Globus pallidus (tissue), 1 donor: ENCODE data around the gene RAET1G.
"Not testable (repeated sequence)": the region's sequence is repeated elsewhere in the genome, so short reads cannot be mapped to it uniquely, and the experiment has no call there.

Source experiments
- DNase-seq: peaks from one replicate; pipeline ENCODE4 v3.0.0-alpha.2; 2015; ENCODE audit warnings: low spot score

Gene RAET1G

DNA sequence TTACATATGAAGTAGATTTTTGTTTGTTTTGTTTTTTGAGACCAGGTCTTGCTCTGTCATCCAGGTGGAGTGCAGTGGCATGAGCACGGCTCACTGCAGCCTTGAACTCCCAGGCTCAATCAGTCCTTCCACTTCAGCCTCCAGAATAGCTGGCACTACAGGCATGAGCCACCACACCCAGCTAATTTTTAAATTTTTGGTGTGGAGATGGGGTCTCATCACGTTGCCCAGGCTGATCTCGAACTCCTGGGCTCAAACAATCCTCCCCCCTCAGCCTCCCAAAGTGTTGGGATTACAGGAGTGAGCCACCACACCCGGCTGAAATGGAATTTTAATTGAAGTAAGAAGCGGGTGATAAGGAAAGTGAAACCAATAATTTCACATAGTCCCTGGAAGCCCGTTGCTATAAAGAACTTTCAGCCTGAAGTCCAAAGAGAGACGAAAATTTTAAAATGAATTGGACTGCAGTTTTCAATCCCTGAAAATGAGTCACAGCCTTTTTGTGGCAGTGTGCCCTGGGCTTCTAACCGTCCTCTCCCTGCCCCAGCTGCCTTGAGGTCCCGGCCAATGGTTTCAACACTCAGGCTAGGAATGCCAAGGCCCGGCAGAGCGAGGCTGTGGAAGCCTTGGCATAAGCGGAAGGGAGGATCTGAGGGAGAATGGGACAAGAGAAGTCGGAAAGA, 25.8 kb downstream of the RAET1G start:
- peak; percentile 45 for DNase-seq

GRCh38 chr6:149896491-149896890, 26.4 kb downstream of the RAET1G start:
- no peak for DNase-seq

DNA sequence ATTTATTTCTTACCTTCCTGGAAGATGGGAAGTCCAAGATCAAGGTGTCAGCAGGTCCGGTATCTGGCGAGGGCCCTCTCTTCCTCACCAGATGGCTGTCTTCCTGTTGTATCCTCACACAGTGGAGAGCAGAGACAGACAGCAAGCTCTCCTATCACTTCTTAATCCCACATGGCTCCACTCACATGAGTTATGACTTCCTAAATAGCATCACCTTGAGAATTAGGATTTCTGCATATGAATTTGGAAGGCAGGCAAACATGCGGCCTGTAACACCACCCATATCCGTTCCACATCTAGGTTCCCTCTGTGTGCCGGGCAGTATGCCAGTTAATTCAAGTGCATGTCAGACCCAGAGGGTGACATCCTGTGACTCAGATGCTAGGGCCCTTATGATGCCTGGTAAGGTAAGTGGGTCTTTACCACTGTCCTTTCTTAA, 27.1 kb downstream of the RAET1G start:
- DNase-seq = no peak

DNA sequence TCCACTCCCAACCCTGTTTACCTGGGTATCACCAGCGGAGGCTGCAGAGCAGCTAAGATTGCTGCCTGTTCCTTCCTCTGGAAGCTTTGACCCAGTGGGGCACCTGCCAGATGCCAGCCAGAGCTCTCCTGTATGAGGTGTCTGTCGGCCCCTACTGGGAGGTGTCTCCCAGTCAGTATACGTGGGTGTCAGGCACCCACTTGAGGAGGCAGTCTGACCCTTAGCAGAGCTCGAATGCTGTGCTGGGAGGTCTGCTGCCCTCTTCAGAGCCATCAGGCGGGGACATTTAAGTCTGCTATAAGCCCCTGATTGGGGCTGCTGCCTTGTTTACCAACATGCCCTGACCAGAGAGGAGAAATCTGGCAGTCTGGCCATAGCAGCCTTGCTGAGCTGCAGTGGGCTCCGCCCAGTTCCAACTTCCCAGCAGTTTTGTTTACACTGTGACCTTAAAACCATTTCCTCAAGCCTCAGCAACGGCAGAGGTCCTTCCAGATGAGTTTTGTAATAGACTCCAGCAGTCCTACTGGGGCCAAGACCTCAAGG, 27.8 kb downstream of the RAET1G start:
- DNase-seq = no peak

GRCh38 chr6:149891864-149892263, 31.1 kb downstream of the RAET1G start:
- not testable (repeated sequence) for DNase-seq

DNA sequence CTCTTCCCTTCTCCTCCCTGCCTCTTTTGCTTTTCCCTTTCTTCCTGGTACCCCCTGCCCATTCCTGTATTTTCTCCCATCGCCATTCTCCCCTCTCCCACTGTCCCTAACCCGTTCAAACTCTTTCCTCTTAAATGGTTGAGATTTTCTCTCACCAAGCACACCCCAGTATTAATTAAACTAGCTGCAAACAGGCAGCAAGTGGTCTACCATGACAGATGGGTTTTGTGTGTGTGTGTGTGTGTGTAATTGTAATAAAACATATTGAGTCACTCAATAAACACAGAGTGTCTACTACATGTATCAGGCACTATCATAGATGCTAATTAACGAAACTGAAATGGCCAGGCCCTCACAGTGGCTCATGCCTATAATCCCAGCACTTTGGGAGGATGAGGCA, 31.7 kb downstream of the RAET1G start:
- no peak for DNase-seq

DNA sequence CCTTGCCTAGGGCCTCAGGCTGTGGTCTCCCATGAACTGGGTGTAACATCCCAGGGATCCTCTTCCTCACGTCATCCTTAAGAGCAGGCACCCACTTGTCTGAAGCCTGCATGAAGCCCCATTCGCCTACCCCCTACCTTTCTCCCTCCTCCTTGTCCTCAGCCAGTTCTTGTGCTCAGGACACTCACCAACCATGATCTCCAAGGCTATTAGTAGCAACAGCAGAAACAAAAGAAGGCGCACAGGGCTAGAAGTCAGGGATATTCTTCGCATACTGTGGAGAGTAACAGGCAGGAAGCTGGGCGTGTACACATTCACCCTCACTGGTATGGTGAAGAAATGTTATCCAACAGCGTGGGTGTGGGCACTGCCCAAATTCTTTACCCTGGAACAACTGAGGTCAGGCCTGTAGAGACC, 32.3 kb downstream of the RAET1G start:
- DNase-seq = no peak

DNA sequence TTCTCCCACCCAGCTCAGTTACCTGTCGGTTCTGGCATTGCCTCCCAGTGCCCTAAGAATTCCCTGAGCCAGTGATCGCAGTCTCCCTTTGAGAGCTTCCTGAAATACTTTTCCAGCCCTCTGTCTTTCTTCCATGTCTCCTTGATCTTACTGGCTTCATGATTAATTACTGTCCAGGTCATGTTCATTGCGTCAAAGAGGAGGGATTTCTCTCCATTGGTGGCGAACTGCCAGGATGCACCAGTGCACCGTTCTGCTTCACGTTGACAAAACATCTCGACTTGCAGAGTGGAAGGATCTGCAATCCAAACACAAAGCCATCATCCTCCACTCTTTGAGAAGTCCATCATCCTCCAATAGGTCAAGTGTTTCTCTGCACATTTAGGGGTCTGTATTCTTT, 33.6 kb downstream of the RAET1G start:
- DNase-seq = no peak

DNA sequence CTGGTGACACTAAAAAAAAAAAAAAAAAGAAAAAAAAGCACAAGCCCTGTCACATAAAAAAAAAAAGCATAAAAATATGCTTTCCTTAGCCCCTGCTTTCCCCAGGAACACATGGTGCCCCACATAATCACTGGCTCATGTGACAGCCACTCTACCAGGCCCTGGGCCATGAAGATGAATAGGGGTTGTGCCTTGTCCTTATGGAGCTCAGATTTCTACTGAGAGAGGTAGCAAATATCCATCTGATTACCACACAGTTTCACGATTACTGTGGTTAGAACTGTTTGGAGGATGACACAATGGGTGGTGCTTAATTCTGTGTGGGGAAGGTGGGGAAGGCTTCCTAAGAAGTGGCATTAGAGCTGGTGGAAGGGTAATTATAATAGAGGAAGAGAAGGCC, 34.3 kb downstream of the RAET1G start:
- no peak for DNase-seq

DNA sequence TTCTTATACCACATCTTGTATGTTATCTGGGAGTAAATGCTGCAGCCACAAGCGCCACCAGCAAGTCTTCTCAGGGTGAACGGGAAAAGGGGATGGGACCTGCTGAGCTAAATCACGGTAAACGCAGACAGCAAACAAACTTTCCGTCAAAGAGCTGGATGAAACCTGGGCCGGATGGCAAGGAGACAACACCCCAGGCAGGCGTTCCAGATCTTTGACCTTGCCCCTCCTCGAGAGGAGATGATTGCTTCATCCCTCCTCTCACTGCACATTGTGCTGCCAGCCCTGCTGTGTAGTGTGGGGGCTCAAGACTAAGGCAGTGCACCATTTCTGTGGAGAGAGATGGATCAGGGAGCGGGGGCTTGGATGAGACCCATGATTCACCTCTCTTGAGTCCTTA, 34.8 kb downstream of the RAET1G start:
- no peak for DNase-seq

DNA sequence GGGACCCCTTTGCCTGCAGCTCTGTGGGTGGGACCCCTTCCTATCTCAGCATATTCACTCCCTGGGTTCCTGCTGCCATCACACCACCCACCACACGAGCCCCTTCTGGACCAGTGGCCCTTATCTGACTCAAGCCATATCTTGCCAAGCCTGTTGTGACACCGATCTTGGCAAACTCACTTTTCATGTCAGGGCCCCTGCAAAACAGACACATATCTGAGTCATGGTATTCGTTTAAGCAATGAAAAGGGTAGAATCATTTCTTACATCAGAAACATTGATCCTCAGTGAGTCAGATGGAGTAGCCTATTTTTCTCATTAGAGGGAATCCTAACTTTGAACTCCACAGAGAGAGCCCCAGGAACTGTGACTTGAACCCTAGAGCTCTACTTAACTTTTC, 35.6 kb downstream of the RAET1G start:
- no peak for DNase-seq

DNA sequence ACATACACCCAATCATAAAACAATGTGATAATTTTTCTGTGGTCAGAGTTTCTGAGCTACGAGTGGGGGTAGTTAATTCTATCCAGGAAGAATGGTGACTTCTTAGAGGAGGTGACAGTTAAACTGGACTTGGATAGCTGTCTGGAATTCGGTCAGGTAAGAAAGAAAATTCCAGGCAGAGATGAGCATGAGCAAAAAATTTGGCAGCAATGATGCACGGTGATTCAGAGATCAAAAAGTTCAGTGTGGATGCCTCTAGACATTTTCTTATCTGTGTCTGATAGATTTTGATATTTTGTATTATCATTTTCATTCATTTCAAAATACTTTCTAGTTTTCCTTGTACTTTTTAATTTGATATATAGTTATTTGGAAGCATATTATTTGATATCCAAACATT, 37.0 kb downstream of the RAET1G start:
- DNase-seq = no peak

GRCh38 chr6:149884617-149885016, 38.3 kb downstream of the RAET1G start:
- no peak for DNase-seq

DNA sequence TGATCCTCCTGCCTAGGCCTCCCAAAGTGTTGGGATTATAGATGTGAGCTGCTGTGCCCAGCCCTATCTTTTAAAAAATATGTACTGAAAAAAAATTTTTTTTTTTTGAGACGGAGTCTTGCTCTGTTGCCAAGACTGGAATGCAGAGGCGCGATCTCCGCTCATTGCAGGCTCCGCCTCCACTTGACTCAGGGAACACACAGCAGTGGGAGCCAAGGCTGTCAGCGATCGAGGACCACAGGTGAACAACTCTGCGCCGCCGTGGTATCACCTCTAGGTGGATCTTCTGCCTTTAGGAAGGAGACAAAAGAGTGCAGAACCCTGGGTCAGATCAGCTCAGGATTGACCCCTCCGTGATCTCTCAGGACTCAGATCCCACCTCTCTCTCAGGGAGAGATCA, 38.7 kb downstream of the RAET1G start:
- no peak for DNase-seq

DNA sequence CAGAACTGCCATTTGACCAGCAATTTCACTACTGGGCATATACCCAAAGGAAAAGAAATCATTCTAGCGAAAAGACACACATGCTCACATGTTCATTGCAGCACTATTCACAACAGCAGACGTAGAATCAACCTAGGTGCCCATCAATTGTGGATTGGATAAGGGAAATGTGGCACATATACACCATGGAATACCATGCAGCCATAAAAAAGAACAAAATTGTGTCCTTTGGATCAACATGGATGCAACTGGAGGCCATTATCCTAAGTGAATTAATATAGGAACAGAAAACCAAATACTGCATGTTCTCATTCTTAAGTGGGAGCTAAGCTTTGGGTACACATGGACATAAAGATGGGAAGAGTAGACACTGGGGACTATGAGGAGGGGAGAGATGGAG, 41.1 kb downstream of the RAET1G start:
- DNase-seq = no peak

DNA sequence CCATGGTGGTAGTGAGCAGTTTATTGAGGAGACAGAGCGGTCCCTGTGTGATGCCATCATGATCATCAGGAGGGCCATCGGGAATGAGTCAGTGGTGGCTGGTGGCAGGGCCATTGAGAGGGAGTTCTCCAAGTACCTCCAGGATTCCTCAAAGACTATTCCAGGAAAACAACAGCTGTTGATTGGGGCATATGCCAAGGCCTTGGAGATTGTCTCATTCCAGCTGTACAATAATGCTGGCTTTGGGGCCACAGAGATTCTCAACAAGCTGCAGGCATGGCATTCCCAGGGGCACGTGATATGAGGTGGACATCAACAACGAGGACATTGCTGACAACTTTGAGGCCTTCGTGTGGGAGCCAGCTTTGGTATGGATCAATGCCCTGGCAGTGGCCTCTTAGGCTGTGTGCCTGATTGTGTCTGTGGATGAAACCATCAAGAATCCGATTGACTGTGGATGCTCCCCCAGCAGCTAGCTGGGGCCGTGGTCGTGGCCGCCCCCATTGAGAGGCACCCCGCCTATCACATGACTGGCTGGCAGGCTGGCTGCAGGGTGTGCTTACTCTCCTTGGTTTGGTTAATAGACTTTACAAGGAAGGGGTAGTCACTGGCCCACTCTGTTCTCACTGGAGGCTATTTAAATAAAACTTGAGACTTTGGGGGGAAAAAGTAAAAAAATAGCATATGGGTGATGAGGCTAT, 41.7 kb downstream of the RAET1G start:
- no peak for DNase-seq

GRCh38 chr6:149877659-149878058, 45.3 kb downstream of the RAET1G start:
- no peak for DNase-seq

DNA sequence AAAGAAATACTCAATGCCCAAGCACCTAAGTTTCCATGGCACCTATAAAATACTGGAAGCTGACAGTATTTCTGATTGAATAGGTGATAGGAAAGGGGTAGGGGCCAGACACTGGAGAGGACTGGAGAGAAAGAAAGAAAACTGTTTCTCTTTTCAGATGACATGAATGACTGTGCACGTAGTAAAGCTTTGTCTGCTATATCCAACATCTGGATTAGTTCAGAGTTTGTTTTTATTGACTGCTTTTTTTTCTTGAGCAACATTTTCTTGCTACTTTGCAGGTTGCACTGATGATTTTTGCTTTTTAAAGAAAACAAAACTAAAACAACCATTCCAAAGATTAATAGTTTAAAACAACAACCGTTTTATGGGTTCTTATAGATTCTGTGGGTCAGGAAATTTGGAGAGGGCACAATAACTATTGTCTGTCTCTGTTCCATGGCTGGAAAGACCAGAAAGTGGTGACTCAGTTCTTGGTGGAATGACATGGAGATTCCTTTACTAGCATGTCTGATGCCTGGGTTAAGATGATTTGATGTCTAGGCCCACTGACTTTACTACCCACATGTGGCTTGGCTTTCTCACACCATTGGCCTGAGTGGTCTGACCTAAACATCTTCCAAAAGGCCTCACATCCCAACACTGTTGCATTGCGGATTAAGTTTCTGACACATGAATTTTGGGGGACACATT, 46.5 kb downstream of the RAET1G start:
- DNase-seq = no peak

- no peak for DNase-seq
These were observed 50.7 kb downstream of the RAET1G start for GRCh38 chr6:149872233-149872632.

DNA sequence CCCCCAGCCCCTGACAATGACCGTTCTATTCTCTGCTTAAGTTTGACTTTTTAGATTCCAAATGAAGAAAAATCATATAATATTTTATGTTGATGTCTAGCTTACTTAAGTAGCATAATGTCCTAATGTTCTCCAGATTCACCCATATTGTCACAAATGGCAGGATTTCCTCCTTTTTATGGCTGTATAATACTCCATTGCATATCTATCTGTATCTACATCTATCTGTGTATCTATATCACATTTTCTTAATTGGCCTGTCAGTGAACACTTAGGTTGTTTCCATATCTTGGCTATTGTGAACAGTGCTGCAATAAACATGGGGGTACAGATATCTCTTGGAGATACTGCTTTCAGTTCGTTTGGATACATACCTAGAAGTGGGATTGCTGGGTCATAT, 51.7 kb downstream of the RAET1G start:
- no peak for DNase-seq

- DNase-seq = no peak
These were observed 53.5 kb downstream of the RAET1G start for GRCh38 chr6:149869275-149869892.

GRCh38 chr6:149867876-149868640, 54.9 kb downstream of the RAET1G start:
- DNase-seq = no peak
